ENCODE data around the gene NDUFS7. TPM values are rescaled to one million over a fixed set of nuclear protein-coding genes. Genes with fewer than 3 reads are reported as not detected.

NDUFS7 gene
- polyA plus RNA-seq, 3 donors = 119 to 232 (median 211) TPM

DNA sequence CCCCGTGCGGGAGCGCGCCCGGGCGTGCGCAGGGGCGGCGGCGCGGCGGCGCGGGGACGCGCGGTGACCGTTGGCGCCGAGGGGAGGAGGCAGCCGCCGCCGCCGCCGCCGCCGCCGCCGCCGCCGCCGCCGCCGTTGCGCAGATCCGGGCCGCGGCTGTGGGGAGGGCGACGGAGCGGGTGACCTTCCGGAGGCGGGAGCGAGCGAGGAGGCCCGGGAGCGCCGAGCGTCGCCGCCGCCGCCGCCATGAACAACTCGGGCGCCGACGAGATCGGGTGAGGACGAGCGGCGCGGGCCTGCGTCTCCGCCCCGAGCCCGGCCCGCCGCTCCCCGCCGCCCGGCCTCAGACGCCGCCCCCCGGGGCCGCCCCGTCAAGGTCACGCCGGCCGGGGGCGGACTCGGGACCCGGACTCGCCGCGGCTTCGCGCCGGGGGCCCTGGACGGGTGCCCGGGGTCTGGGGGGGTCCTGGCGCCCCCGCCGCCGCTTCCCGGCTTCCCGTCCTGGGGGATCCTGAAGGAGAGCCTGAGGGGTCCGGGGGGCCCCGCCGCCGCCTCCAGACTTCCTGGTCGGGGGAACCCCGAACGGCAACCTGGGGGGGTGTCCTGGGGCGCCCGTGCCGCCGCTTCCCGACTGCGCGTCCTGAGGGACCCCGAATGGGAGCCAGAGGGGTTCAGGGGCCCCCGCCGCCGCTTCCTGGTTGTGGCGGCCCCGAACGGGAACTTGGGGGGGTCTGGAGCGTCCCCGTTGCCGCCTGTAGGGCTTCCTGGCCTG is 24.0 kb downstream of the NDUFS7 start, which contains the start of gene DAZAP1:
Gene DAZAP1 (plus strand): TSS at position 59 of the 772 bp plus-strand sequence. CDS start 188 bp downstream, at position 247.
- Histone ChIP-seq H3K79me2 (ENCODE audit: insufficient read depth, low read length) (peaks cover 51% of the 10 kb centered on the region), H3K27ac (ENCODE audit: low read depth in 1 of 2, low read length in 2 of 2) (peak within 1 kb of the TSS; percentile 64 to 81), H3K4me2 (replicated peaks; ENCODE audit: extremely low read depth, low read length, poor library complexity, severe bottlenecking) (peak within 1 kb of the TSS; percentile 93), H3K36me3 (replicated peaks in 1 of 2; ENCODE audit: control insufficient read depth in 1 of 2, insufficient read depth in 2 of 2, low read length in 2 of 2) (peaks cover 11 to 12% of the 10 kb centered on the region in 2 donors), H3K4me3 (replicated peaks in 1 of 3; ENCODE audit: low read depth in 2 of 3, low read length in 3 of 3) (peak within 1 kb of the TSS; percentile 87 to 92 (median 90)), H3K9me3 (replicated peaks in 1 of 2; ENCODE audit: control insufficient read depth in 1 of 2, insufficient read depth in 1 of 2, low read length in 2 of 2) (no peaks in the 10 kb centered on the region), H4K20me1 (ENCODE audit: insufficient read depth, low read length) (peaks cover 44% of the 10 kb centered on the region), H3K27me3 (ENCODE audit: control insufficient read depth in 2 of 2, insufficient read depth in 2 of 2, low read length in 2 of 2) (peaks cover 0 to 9% of the 10 kb centered on the region in 2 donors), H3K4me1 (ENCODE audit: control insufficient read depth in 1 of 2, insufficient read depth in 2 of 2, low read length in 2 of 2) (peaks cover 34 to 48% of the 10 kb centered on the region in 2 donors), H3K9ac (ENCODE audit: insufficient read depth, low read length, poor library complexity, severe bottlenecking) (peak within 1 kb of the TSS; percentile 94), H2AFZ (ENCODE audit: insufficient read depth, low read depth, low read length, poor library complexity, severe bottlenecking) (peak within 1 kb of the TSS; percentile 31)
- WGBS (ENCODE audit: insufficient coverage) = under 1% methylated on average over 111 of the region's 121 CpGs
- Mint-ChIP-seq H3K4me1 (peaks cover 50% of the 10 kb centered on the region), H3K4me3 (peak within 1 kb of the TSS; percentile 78 to 91), H3K27me3 (ENCODE audit: low read depth in 3 of 3) (peaks cover 11 to 16% (median 11%) of the 10 kb centered on the region in 3 donors), H3K9me3 (peaks cover 0 to 3% (median 0%) of the 10 kb centered on the region in 7 donors), H3K27ac (peak within 1 kb of the TSS; percentile 46 to 82 (median 76)), H3K36me3 (peaks cover 11 to 22% of the 10 kb centered on the region in 2 donors)
- intact Hi-C loops (cut with micrococcal nuclease) = no loop called here
- TF ChIP-seq, protein P1, sequence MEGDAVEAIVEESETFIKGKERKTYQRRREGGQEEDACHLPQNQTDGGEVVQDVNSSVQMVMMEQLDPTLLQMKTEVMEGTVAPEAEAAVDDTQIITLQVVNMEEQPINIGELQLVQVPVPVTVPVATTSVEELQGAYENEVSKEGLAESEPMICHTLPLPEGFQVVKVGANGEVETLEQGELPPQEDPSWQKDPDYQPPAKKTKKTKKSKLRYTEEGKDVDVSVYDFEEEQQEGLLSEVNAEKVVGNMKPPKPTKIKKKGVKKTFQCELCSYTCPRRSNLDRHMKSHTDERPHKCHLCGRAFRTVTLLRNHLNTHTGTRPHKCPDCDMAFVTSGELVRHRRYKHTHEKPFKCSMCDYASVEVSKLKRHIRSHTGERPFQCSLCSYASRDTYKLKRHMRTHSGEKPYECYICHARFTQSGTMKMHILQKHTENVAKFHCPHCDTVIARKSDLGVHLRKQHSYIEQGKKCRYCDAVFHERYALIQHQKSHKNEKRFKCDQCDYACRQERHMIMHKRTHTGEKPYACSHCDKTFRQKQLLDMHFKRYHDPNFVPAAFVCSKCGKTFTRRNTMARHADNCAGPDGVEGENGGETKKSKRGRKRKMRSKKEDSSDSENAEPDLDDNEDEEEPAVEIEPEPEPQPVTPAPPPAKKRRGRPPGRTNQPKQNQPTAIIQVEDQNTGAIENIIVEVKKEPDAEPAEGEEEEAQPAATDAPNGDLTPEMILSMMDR (IDR thresholded peaks at IDR 0.05) = no peak
- no peak for DNase-seq

DNA sequence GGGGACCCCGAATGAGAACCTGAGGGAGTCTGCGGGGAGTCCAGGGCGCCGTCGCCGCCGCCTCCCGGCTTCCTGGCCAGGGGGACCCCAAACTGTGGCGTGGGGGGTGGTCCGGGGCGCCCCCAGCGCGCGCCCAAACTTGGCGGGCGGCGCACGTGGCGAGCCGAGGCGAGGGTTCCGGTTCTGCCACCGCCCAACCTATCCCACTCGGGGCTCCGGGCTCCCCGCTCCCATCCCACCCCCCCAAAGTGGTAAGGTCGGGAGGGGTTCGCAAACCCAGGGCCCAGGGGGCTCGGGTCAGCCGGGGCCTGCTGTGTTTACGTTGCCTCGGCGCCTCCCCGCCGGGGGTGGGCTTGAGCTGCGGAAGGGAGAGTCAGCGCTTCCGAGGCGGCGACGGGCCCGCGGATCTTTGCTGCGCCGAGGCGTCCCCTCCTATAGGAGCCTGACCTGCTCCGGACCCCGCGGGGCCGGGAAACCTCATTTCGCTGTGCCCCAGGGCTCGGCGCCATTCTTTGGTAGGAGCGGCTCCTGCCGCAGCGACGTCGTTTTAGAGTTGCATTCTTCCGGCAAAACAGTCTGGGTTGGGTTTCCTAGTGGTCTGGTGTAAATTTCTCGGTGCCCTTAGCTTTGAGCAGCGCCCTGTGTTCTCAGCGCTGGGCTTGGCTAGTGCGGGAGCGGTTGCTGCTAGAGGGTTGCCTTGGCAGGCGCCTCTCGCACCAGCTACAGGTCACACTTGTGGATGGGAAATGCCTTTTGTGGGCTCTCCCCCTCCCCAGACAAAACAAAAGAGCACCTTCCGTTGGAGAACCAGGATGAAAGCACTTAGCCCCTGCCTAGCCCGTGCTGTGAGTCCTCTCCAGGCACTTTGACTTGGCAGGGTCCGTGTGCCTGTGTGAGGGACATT is 24.8 kb downstream of the NDUFS7 start:
- H3K9me3 ChIP-seq (replicated peaks in 1 of 2; ENCODE audit: control insufficient read depth in 1 of 2, insufficient read depth in 1 of 2, low read length in 2 of 2) = no peaks in the 10 kb centered on the region
- TF ChIP-seq, protein P1 (IDR thresholded peaks at IDR 0.05) = no peak
- peak overlapping the region; percentile 29 for H2AFZ ChIP-seq (ENCODE audit: insufficient read depth, low read depth, low read length, poor library complexity, severe bottlenecking)
- Mint-ChIP-seq H3K27me3 (ENCODE audit: low read depth in 3 of 3) (peaks cover 2 to 7% (median 3%) of the 10 kb centered on the region in 3 donors), H3K27ac (peak overlapping the region; percentile 47 to 92 (median 87)), H3K36me3 (peaks cover 9 to 30% of the 10 kb centered on the region in 2 donors), H3K9me3 (no peaks in the 10 kb centered on the region), H3K4me1 (peaks cover 49% of the 10 kb centered on the region), H3K4me3 (peak overlapping the region; percentile 91 to 95)
- H3K27ac ChIP-seq (ENCODE audit: low read depth in 1 of 2, low read length in 2 of 2) = peak overlapping the region; percentile 64 to 81
- H3K9ac ChIP-seq (ENCODE audit: insufficient read depth, low read length, poor library complexity, severe bottlenecking) = peak overlapping the region; percentile 94
- peak overlapping the region; percentile 87 to 92 (median 90) for H3K4me3 ChIP-seq (replicated peaks in 1 of 3; ENCODE audit: low read depth in 2 of 3, low read length in 3 of 3)
- H4K20me1 ChIP-seq (ENCODE audit: insufficient read depth, low read length) = peaks cover 52% of the 10 kb centered on the region
- WGBS (ENCODE audit: insufficient coverage) = under 1% methylated on average over 48 of the region's 69 CpGs
- peaks cover 17 to 20% of the 10 kb centered on the region in 2 donors for H3K36me3 ChIP-seq (replicated peaks in 1 of 2; ENCODE audit: control insufficient read depth in 1 of 2, insufficient read depth in 2 of 2, low read length in 2 of 2)
- H3K4me2 ChIP-seq (replicated peaks; ENCODE audit: extremely low read depth, low read length, poor library complexity, severe bottlenecking) = peak overlapping the region; percentile 93
- H3K79me2 ChIP-seq (ENCODE audit: insufficient read depth, low read length) = peaks cover 60% of the 10 kb centered on the region
- peak in 1 of 3 donors; percentile 32 for DNase-seq
- H3K27me3 ChIP-seq (ENCODE audit: control insufficient read depth in 2 of 2, insufficient read depth in 2 of 2, low read length in 2 of 2) = peaks cover 0 to 1% of the 10 kb centered on the region in 2 donors
- peaks cover 33 to 40% of the 10 kb centered on the region in 2 donors for H3K4me1 ChIP-seq (ENCODE audit: control insufficient read depth in 1 of 2, insufficient read depth in 2 of 2, low read length in 2 of 2)
- intact Hi-C loops (cut with micrococcal nuclease) = no loop called here

Measured in CD14-positive monocyte (primary cell).